MM.1S (cell line): ENCODE measurements around the gene LILRB5.
"Not testable (repeated sequence)": the region's sequence is repeated elsewhere in the genome, so short reads cannot be mapped to it uniquely, and the experiment has no call there.

Experiments
- DNase-seq: peaks from one replicate; pipeline ENCODE4 v3.0.0-alpha.2; 2015
- H2AFZ ChIP-seq: fragments of 300-600 bp; sonication (generic); 2 replicates; pipeline ENCODE4 v1.6.0; 2016; ENCODE audit warnings: antibody characterized with exemption, low read length
- H3F3A ChIP-seq: fragments of 300-600 bp; sonication (generic); 2 replicates; pipeline ENCODE4 v1.6.1; 2016; ENCODE audit warnings: mild to moderate bottlenecking, antibody characterized with exemption, low read length, moderate library complexity, mixed read lengths; ENCODE audit not compliant: insufficient read depth
- H3K27ac ChIP-seq: fragments of 300-600 bp; sonication (generic); 2 replicates; pipeline ENCODE4 v1.5.1; 2016; ENCODE audit warnings: mild to moderate bottlenecking, low read length
- H3K27me3 ChIP-seq: fragments of 300-600 bp; sonication (generic); replicated peaks from 2 replicates; pipeline ENCODE4 v1.6.0; 2016; ENCODE audit warnings: low read length; ENCODE audit not compliant: insufficient read depth
- H3K36me3 ChIP-seq: fragments of 300-600 bp; sonication (generic); replicated peaks from 2 replicates; pipeline ENCODE4 v1.6.1; 2016; ENCODE audit warnings: mild to moderate bottlenecking, low read length, mixed read lengths; ENCODE audit not compliant: insufficient read depth
- H3K4me1 ChIP-seq: fragments of 300-600 bp; sonication (generic); 2 replicates; pipeline ENCODE4 v1.6.1; 2016; ENCODE audit warnings: low read length, mixed read lengths
- H3K4me2 ChIP-seq: fragments of 300-600 bp; sonication (generic); 2 replicates; pipeline ENCODE4 v1.6.0; 2016; ENCODE audit warnings: low read depth, low read length
- H3K4me3 ChIP-seq: fragments of 300-600 bp; sonication (generic); 2 replicates; pipeline ENCODE4 v1.5.1; 2016; ENCODE audit warnings: low read length, mixed read lengths
- H3K79me2 ChIP-seq: fragments of 300-600 bp; sonication (generic); 2 replicates; pipeline ENCODE4 v1.6.1; 2016; ENCODE audit warnings: mixed run types, low read length, mixed read lengths
- H3K9ac ChIP-seq: fragments of 300-600 bp; sonication (generic); 2 replicates; pipeline ENCODE4 v1.6.1; 2016; ENCODE audit warnings: low read length, mixed read lengths
- H3K9me2 ChIP-seq: fragments of 300-600 bp; sonication (generic); replicated peaks from 2 replicates; pipeline ENCODE4 v1.6.1; 2016; ENCODE audit warnings: mild to moderate bottlenecking, low read length, mixed read lengths; ENCODE audit not compliant: insufficient read depth
- H3K9me3 ChIP-seq: fragments of 300-600 bp; sonication (generic); replicated peaks from 2 replicates; pipeline ENCODE4 v1.6.1; 2016; ENCODE audit warnings: mild to moderate bottlenecking, low read length, mixed read lengths; ENCODE audit not compliant: insufficient read depth
- H4K20me1 ChIP-seq: fragments of 300-600 bp; sonication (generic); 2 replicates; pipeline ENCODE4 v1.6.1; 2016; ENCODE audit warnings: mild to moderate bottlenecking, low read length, moderate library complexity, mixed read lengths; ENCODE audit not compliant: insufficient read depth
- EZH2 ChIP-seq: fragments of 300-600 bp; sonication (generic); optimal IDR thresholded peaks from 2 replicates; pipeline ENCODE3; 2017; ENCODE audit warnings: low read depth, mild to moderate bottlenecking, antibody characterized with exemption, low read length, mixed read lengths
- EZH2phosphoT487 ChIP-seq: fragments of 300-600 bp; sonication (generic); IDR thresholded peaks from 2 replicates; pipeline ENCODE4 v1.6.1; 2018; ENCODE audit warnings: antibody characterized with exemption, low read length
- TF ChIP-seq, protein P1 (sequence below): fragments of 300-600 bp; sonication (generic); IDR thresholded peaks from 2 replicates; pipeline ENCODE4 v1.5.1; 2016; ENCODE audit warnings: antibody characterized with exemption, low read length, mixed read lengths

The LILRB5 gene

DNA sequence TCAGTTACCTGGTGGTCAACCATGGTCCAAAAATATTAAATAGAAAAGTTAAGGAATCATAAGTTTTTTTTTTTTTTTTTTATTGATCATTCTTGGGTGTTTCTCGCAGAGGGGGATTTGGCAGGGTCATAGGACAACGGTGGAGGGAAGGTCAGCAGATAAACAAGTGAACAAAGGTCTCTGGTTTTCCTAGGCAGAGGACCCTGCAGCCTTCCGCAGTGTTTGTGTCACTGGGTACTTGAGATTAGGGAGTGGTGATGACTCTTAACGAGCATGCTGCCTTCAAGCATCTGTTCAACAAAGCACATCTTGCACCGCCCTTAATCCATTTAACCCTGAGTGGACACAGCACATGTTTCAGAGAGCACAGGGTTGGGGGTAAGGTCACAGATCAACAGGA, 42.9 kb downstream of the LILRB5 start:
- peaks cover 20% of the 10 kb centered on the region for H3F3A ChIP-seq
- DNase-seq, H3K4me1 ChIP-seq, H3K4me3 ChIP-seq, H3K9me2 ChIP-seq, H3K9me3 ChIP-seq, H3K4me2 ChIP-seq, H3K36me3 ChIP-seq, H3K27me3 ChIP-seq, H3K27ac ChIP-seq, H2AFZ ChIP-seq, H3K9ac ChIP-seq, H3K79me2 ChIP-seq: not testable (repeated sequence)
- peaks cover 10% of the 10 kb centered on the region; the same call in 1 of the 2 replicates for H4K20me1 ChIP-seq

DNA sequence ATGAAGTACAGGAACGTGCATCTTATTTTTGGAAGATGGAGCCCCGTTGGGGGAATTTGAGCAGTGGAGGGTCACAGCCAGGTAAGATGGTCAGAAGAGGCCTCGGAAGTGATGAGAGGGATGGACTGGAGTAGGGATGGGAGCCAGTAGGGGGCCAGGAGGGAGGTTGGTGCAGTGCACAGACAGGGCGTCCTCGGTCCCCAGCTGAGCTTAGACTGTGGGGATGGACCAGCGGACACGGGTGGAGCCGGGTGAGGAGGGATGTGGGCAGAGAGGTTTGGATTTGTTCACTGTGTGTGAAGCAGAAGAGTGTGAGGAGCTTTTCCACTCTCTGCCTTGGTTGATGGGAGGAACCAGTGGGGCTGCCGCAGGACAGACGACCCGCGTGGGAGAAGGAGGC, 45.8 kb downstream of the LILRB5 start:
- Histone ChIP-seq H3K4me3 (no peak overlapping the region), H3K9me2 (no peaks in the 10 kb centered on the region), H3K27ac (peak overlapping the region; percentile 29; the same call in 1 of the 2 replicates), H3K4me2 (no peak overlapping the region), H3K79me2 (peaks cover 10% of the 10 kb centered on the region), H3K36me3 (peaks cover 6% of the 10 kb centered on the region), H3K9me3 (no peaks in the 10 kb centered on the region), H3K9ac (no peak overlapping the region), H2AFZ (no peak overlapping the region), H3F3A (peaks cover 46% of the 10 kb centered on the region), H4K20me1 (peaks cover 37% of the 10 kb centered on the region), H3K4me1 (peaks cover 7% of the 10 kb centered on the region; the same call in 1 of the 2 replicates), H3K27me3 (no peaks in the 10 kb centered on the region)
- no peak for TF ChIP-seq EZH2phosphoT487
- TF ChIP-seq, protein P1, sequence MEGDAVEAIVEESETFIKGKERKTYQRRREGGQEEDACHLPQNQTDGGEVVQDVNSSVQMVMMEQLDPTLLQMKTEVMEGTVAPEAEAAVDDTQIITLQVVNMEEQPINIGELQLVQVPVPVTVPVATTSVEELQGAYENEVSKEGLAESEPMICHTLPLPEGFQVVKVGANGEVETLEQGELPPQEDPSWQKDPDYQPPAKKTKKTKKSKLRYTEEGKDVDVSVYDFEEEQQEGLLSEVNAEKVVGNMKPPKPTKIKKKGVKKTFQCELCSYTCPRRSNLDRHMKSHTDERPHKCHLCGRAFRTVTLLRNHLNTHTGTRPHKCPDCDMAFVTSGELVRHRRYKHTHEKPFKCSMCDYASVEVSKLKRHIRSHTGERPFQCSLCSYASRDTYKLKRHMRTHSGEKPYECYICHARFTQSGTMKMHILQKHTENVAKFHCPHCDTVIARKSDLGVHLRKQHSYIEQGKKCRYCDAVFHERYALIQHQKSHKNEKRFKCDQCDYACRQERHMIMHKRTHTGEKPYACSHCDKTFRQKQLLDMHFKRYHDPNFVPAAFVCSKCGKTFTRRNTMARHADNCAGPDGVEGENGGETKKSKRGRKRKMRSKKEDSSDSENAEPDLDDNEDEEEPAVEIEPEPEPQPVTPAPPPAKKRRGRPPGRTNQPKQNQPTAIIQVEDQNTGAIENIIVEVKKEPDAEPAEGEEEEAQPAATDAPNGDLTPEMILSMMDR = no peak
- TF ChIP-seq EZH2 = no peak
- no peak for DNase-seq

DNA sequence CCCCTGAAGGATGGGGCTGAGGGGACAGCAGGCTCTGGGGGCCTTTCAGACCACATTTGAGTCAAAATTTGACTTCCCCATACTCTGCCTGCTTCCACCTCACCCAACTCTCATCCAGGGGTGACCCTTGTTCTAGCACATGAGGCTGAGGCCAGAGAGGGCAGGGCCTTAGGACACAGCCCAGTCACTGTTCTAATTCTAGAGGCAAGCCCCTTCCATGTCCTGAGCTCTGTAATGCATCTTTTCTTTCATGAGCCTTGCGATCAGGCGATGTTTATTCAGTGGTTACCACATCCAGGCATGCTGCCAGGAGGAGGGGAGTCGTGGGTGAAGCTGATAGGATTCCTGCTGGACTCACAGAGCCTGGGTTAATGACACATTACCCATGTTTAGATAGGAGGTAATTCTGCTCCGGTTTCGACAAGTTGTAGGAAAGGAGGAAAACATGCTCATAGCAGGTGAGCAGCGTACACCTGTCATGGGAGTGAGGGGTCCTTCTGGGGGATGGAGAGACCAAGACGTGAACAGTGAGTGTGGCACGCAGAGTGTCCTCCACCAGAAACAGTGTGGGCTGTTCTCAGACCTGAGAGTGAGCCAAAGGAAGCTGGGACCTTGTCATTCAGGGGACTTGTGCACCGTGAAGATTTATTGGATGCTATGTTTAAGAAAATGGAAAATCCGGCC, 47.1 kb downstream of the LILRB5 start:
- TF ChIP-seq EZH2phosphoT487 (no peak), EZH2 (no peak)
- TF ChIP-seq, protein P1 = no peak
- Histone ChIP-seq H3K27ac (no peak overlapping the region), H3K9ac (no peak overlapping the region), H4K20me1 (peaks cover 50% of the 10 kb centered on the region), H3K79me2 (peaks cover 23% of the 10 kb centered on the region), H2AFZ (no peak overlapping the region), H3F3A (peaks cover 59% of the 10 kb centered on the region), H3K4me2 (no peak overlapping the region), H3K9me3 (no peaks in the 10 kb centered on the region), H3K27me3 (no peaks in the 10 kb centered on the region), H3K9me2 (no peaks in the 10 kb centered on the region), H3K4me1 (peaks cover 8% of the 10 kb centered on the region; the same call in 1 of the 2 replicates), H3K36me3 (peaks cover 16% of the 10 kb centered on the region), H3K4me3 (no peak overlapping the region)
- no peak for DNase-seq
